Esophagus muscularis mucosa (tissue), 4 donors: Measurements from ENCODE around the gene DHX32. TPM values are rescaled to one million over a fixed set of nuclear protein-coding genes. Genes with fewer than 3 reads are reported as not detected.

Experiments used
- DNase-seq: peaks from one replicate; pipeline ENCODE4 v3.0.0-alpha.2; 2017; ENCODE audit errors: extremely low spot score
- H3K27ac ChIP-seq, 4 donors: fragments of 200-600 bp; sonication (generic); replicated peaks in 1 of 4; 1 replicate in 3 of 4; 2 replicates in 1 of 4; pipeline ENCODE4 v1.5.1; 2016 to 2019; ENCODE audit warnings: mild to moderate bottlenecking in 1 of 4
- H3K27me3 ChIP-seq, 4 donors: fragments of 200-600 bp; sonication (generic); one replicate each; pipeline versions ENCODE4 v1.5.1 to v1.6.0; 2016 to 2019
- H3K36me3 ChIP-seq, 4 donors: fragments of 200-600 bp; sonication (generic); one replicate each; pipeline ENCODE4 v1.5.1; 2016 to 2019
- H3K4me1 ChIP-seq, 4 donors: fragments of 200-600 bp; sonication (generic); one replicate each; pipeline ENCODE4 v1.5.1; 2016 to 2019
- H3K4me3 ChIP-seq, 4 donors: fragments of 200-600 bp; sonication (generic); 1 replicate in 2 of 4; 2 replicates in 2 of 4; pipeline ENCODE4 v1.5.1; 2016 to 2019; ENCODE audit warnings: mild to moderate bottlenecking in 4 of 4, moderate library complexity in 1 of 4
- H3K9me3 ChIP-seq, 4 donors: fragments of 200-600 bp; sonication (generic); 1 replicate in 3 of 4; 2 replicates in 1 of 4; pipeline ENCODE4 v1.5.1; 2016 to 2019
- EP300 ChIP-seq: sonication (generic); formaldehyde crosslinking; IDR thresholded peaks from one replicate; pipeline ENCODE4 v1.6.1; 2017; ENCODE audit warnings: antibody characterized with exemption
- POLR2A ChIP-seq: fragments of 450-650 bp; IDR thresholded peaks from one replicate; pipeline ENCODE4 v1.6.1; 2017; ENCODE audit warnings: antibody characterized with exemption, moderate library complexity, mild to moderate bottlenecking, low read depth
- POLR2AphosphoS5 ChIP-seq, 2 donors: sonication (generic); formaldehyde crosslinking; IDR thresholded peaks; one replicate each; pipeline ENCODE4 v1.6.1; 2017; ENCODE audit warnings: antibody characterized with exemption in 2 of 2
- WGBS: methylation state at CpG from one replicate; pipeline ENCODE4 v1.1.5; 2018; 5-methylcytosine and 5-hydroxymethylcytosine counted together
- intact Hi-C: fragments of 100-400 bp; cut with DNase I; formaldehyde crosslinking; loops from one replicate; pipeline ENCODE4 v1.15.1; 2023
- total RNA-seq, 4 donors: library from RNA; depleted of rRNA; stranded (reverse); fragments of >200 nt; gene quantifications; one replicate each; pipeline versions ENCODE4 v1.1.0 to v1.2.1, GENCODE V29; 2016
- TF ChIP-seq, protein P1 (sequence below), 3 experiments: fragments of 200-600 bp in 2 of 3; fragments of 450-650 bp in 1 of 3; sonication (generic) in 2 of 3; IDR thresholded peaks; one replicate each; pipeline ENCODE4 v1.5.1; 2017 to 2019; ENCODE audit warnings: antibody characterized with exemption in 3 of 3, mild to moderate bottlenecking in 2 of 3, moderate library complexity in 1 of 3

DHX32 gene
- total RNA-seq, 4 donors from 2014 or later = 22.4 to 26.2 (median 25.0) TPM

DNA sequence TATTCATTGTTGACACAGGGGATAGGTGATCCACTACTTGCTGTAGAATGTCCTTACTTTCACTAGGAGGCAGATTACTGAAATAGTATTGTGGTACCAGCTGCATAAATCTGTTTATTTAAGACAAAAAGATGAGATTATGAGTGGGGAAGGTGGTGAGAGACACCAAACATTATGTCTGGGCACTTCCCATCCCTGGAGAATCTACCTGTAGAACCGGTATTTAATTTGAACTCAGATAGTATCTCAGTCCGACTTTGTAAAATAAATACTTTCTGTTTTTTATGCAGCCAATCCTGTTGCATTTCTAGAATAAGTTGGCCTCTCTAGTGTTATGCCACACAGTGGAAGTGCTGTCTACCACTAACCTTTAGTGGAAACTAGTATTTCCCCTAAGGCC lies 44.3 kb downstream of the DHX32 start:
- H3K27me3 ChIP-seq = no peaks in the 10 kb centered on the region
- H3K4me3 ChIP-seq = no peak overlapping the region
- H3K9me3 ChIP-seq = no peaks in the 10 kb centered on the region
- no peaks in the 10 kb centered on the region for H3K4me1 ChIP-seq
- intact Hi-C loops = no loop called here
- DNase-seq = no peak
- no peak overlapping the region for H3K27ac ChIP-seq
- no peak for TF ChIP-seq POLR2AphosphoS5 (IDR thresholded peaks at IDR 0.05)
- TF ChIP-seq, protein P1, sequence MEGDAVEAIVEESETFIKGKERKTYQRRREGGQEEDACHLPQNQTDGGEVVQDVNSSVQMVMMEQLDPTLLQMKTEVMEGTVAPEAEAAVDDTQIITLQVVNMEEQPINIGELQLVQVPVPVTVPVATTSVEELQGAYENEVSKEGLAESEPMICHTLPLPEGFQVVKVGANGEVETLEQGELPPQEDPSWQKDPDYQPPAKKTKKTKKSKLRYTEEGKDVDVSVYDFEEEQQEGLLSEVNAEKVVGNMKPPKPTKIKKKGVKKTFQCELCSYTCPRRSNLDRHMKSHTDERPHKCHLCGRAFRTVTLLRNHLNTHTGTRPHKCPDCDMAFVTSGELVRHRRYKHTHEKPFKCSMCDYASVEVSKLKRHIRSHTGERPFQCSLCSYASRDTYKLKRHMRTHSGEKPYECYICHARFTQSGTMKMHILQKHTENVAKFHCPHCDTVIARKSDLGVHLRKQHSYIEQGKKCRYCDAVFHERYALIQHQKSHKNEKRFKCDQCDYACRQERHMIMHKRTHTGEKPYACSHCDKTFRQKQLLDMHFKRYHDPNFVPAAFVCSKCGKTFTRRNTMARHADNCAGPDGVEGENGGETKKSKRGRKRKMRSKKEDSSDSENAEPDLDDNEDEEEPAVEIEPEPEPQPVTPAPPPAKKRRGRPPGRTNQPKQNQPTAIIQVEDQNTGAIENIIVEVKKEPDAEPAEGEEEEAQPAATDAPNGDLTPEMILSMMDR (IDR thresholded peaks at IDR 0.05) = no peak
- TF ChIP-seq EP300 = no peak
- no peak for TF ChIP-seq POLR2A
- H3K36me3 ChIP-seq = peaks cover 59 to 100% (median 98%) of the 10 kb centered on the region in 4 donors
- 92% methylated on average over 2 of the region's 2 CpGs for WGBS

DNA sequence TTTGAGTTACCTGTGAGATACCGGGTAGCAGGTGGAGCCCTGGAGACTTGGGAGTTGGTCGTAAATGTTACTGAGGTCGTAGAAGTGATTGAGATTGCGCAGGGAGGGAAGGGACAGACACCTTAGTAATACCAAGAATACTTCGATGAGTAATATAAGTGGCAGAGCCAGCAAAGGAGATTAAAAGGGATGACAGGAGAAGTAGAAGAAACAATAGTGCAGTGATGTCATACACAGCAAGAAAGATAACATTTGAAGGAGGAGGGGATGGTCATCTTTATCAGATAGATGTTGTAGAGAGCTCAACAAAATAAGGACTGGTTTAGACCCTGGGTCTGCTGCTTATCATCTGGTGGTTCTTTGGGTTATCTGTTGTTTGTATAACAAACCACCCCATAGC lies 52.8 kb downstream of the DHX32 start:
- H3K4me1 ChIP-seq = peaks cover 18 to 30% (median 25%) of the 10 kb centered on the region in 4 donors
- H3K27ac ChIP-seq = no peak overlapping the region
- H3K36me3 ChIP-seq = peaks cover 55 to 73% (median 63%) of the 10 kb centered on the region in 4 donors
- TF ChIP-seq POLR2AphosphoS5 (IDR thresholded peaks at IDR 0.05) = no peak
- no peak for TF ChIP-seq EP300
- TF ChIP-seq, protein P1 (IDR thresholded peaks at IDR 0.05) = no peak
- TF ChIP-seq POLR2A = no peak
- 96% methylated on average over 5 of the region's 5 CpGs for WGBS
- DNase-seq = no peak
- intact Hi-C loops = no loop called here
- no peaks in the 10 kb centered on the region for H3K9me3 ChIP-seq
- no peaks in the 10 kb centered on the region for H3K27me3 ChIP-seq
- H3K4me3 ChIP-seq = no peak overlapping the region

DNA sequence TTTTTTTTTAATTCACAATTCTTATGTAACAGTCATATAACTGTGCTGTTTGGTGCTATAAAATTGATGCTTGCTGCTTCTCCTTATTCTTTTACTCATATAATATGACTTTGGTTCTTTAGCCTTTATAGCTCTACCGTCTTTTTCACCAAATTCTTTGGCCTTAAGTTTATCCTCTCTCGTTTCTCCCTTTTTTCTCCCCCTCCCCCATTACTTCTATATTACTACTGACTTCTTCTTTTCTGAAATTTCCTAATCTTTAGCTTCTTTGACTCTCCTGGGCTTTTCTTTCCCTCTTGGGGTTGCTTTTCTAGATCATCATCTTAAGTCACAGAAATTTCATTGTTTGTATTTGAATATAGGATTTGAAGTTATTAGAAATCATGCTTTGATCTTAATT lies 54.0 kb downstream of the DHX32 start:
- TF ChIP-seq POLR2AphosphoS5 (IDR thresholded peaks at IDR 0.05) = no peak
- TF ChIP-seq, protein P1 (IDR thresholded peaks at IDR 0.05) = no peak
- no peak for TF ChIP-seq POLR2A
- TF ChIP-seq EP300 = no peak
- intact Hi-C loops = no loop called here
- H3K36me3 ChIP-seq = peaks cover 43 to 61% (median 51%) of the 10 kb centered on the region in 4 donors

DNA sequence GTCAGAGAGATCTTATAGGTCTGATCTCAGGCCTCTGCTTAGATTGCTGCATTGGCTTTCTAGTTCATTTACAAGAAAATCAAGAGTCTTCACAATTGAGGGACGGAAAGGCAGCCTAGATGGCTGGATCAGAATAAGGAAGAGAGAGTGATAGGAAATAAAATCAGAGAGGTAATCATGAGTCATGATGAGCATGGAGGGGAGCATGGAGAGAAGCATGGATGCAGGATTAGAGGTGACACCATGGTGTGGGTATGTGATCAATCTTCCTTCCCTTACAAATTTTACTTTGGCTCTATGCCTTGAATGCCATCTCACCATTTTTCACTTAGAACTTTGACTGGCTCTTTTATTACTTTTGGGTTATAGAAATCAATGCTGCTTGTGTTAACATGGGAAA lies 56.4 kb downstream of the DHX32 start:
- no peaks in the 10 kb centered on the region for H3K9me3 ChIP-seq
- peak overlapping the region; percentile 72 to 100 (median 99) for H3K4me3 ChIP-seq
- WGBS = 85% methylated on average over 1 of the region's 1 CpG
- peaks cover 21 to 43% (median 28%) of the 10 kb centered on the region in 4 donors for H3K36me3 ChIP-seq
- no peaks in the 10 kb centered on the region for H3K27me3 ChIP-seq
- peaks cover 29 to 52% (median 42%) of the 10 kb centered on the region in 4 donors for H3K4me1 ChIP-seq
- intact Hi-C loops = no loop called here
- DNase-seq = no peak
- TF ChIP-seq POLR2A (no peak), EP300 (no peak), POLR2AphosphoS5 (IDR thresholded peaks at IDR 0.05) (no peak)
- TF ChIP-seq, protein P1 (IDR thresholded peaks at IDR 0.05) = no peak
- H3K27ac ChIP-seq = no peak overlapping the region

More for the DNA sequence above, 54.0 kb downstream of the DHX32 start:
- 77% methylated on average over 2 of the region's 2 CpGs for WGBS
- H3K27me3 ChIP-seq = no peaks in the 10 kb centered on the region
- H3K9me3 ChIP-seq = no peaks in the 10 kb centered on the region
- no peak overlapping the region for H3K27ac ChIP-seq
- no peak for DNase-seq
- H3K4me1 ChIP-seq = peaks cover 22 to 35% (median 29%) of the 10 kb centered on the region in 4 donors
- no peak overlapping the region for H3K4me3 ChIP-seq
